Measurements from ENCODE around the gene UBAP1L.

The UBAP1L gene

GRCh38 chr15:65049418-65049840 is 65.6 kb downstream of the UBAP1L start:
- peak; percentile 72 to 88 for DNase-seq (ENCODE audit: extremely low read depth in 1 of 2, low read depth in 1 of 2)

- DNase-seq (ENCODE audit: extremely low read depth in 1 of 2, low read depth in 1 of 2), result no peak
These were observed 66.8 kb downstream of the UBAP1L start for GRCh38 chr15:65048241-65048640.

GRCh38 chr15:65044724-65045481 is 70.1 kb downstream of the UBAP1L start, which contains the start of gene SLC51B:
Gene SLC51B (plus strand): TSS chr15:65045387. CDS start chr15:65050005, 4,618 bp downstream.
- no peak for DNase-seq (ENCODE audit: extremely low read depth in 1 of 2, low read depth in 1 of 2)

- peak in 1 of 2 donors; percentile 32 for DNase-seq (ENCODE audit: extremely low read depth in 1 of 2, low read depth in 1 of 2)
These were observed 70.8 kb downstream of the UBAP1L start for GRCh38 chr15:65044218-65044617.

GRCh38 chr15:65042776-65043327 is 72.1 kb downstream of the UBAP1L start:
- DNase-seq (ENCODE audit: extremely low read depth in 1 of 2, low read depth in 1 of 2), result no peak

Measured in stimulated activated CD8-positive, alpha-beta memory T cell treated with anti-CD3 and anti-CD28 coated beads, Interleukin-7, amount 100 ng/mL, for 48 hours (primary cell).